HG03521 (cell line): ENCODE measurements around the gene AIRE.
"Not testable (repeated sequence)": the region's sequence is repeated elsewhere in the genome, so short reads cannot be mapped to it uniquely, and the experiment has no call there.

Source experiments
- ATAC-seq: cut with Tn5 transposase; IDR thresholded peaks from one replicate; pipeline ENCODE4 v1.9.1; 2021; ENCODE audit warnings: mild to moderate bottlenecking, moderate library complexity; ENCODE audit not compliant: unreplicated experiment

AIRE gene

GRCh38 chr21:44291078-44291935 is 5.6 kb downstream of the AIRE start:
- no peak for ATAC-seq

- no peak for ATAC-seq
These were observed 6.5 kb downstream of the AIRE start for GRCh38 chr21:44291936-44292811.

GRCh38 chr21:44292812-44293195 is 7.1 kb downstream of the AIRE start:
- no peak for ATAC-seq

DNA sequence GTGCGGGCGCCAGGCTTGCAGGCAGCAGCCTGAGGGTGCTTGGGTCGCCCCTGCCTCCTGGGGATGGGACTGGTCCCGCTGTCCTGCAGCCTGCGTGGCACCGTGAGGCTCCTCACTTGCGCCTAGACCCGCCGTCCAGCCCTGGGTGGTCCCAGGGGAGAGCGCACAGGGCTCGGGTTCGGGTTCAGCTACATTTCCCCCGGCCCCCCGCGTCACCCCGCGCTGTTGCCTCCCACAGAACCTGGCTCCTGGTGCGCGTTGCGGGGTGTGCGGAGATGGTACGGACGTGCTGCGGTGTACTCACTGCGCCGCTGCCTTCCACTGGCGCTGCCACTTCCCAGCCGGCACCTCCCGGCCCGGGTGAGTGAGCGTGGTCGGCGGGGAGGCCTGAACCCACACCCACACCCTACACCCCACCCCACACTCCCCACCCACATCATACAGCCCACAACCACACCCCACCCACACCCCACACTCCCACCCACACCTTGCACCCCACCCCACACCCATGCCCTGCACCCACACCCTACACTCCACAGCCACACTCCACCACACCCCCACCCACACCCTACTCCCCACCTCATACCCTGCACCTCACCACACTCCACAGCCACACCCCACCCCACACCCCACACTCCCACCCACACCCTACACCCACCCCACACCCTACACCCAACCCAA is 8.0 kb downstream of the AIRE start:
- ATAC-seq: no peak

GRCh38 chr21:44294391-44295162 is 8.9 kb downstream of the AIRE start:
- no peak for ATAC-seq

- ATAC-seq: no peak
These were observed 9.5 kb downstream of the AIRE start for GRCh38 chr21:44295163-44295573.

GRCh38 chr21:44295646-44296045 is 10.0 kb downstream of the AIRE start:
- no peak for ATAC-seq

- ATAC-seq: no peak
These were observed 10.4 kb downstream of the AIRE start for GRCh38 chr21:44296103-44296519.

DNA sequence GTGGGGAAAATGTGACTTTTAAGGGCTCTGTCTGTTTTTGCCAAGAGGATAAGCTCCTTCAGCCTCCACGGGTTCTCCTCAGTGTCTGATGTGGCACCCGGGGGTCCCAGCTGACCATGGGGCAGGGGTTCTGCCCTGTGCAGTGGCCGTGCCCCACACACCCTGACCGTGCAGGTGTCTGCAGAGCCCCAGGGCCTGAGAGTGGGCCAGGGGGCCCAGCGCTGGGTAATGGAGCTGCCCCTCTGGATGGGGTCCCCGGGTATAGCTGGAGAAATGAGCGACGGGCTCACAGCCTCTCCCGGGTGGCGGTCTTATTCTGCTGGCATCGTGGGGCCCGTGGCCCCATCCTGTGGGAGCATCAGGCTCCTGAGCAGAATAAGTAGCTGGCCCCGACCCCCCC is 11.2 kb downstream of the AIRE start:
- no peak for ATAC-seq

- ATAC-seq: no peak
These were observed 12.0 kb downstream of the AIRE start for GRCh38 chr21:44297525-44298290.

DNA sequence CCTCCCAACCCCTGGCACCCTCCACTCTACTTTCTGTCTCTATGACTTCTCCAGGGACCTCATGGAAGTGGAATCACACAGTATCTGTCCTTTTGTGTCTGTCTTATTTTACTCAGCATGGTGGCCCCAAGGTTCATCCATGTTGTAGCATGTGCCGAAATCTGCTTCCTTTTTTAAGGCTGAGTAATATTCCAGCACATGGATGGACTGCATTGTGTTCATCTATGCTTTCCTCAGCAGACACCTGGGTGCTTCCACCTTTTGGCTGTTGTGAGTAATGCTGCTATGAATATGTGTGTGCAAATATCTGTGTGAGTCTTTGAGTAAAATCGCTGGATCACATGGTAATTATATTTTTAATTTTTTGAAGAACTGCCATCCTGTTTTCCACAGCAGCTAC is 12.6 kb downstream of the AIRE start:
- no peak for ATAC-seq

DNA sequence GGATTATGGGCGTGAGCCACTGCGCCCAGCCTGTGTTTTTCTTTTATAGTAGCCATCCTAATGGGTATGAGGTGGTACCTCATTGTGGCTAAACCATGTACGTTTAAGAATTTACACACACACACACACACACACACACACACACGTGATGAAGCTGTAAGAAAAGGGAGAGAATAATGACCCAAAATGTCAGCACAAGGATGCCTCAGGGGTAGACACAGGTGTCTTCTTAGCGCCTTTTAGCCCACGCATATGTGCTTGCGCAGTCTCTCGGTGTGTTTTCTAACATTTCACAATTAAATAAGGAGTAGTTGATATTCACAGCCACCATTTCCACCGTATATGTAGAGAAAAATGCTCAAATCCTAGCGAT is 13.4 kb downstream of the AIRE start:
- ATAC-seq: no peak

DNA sequence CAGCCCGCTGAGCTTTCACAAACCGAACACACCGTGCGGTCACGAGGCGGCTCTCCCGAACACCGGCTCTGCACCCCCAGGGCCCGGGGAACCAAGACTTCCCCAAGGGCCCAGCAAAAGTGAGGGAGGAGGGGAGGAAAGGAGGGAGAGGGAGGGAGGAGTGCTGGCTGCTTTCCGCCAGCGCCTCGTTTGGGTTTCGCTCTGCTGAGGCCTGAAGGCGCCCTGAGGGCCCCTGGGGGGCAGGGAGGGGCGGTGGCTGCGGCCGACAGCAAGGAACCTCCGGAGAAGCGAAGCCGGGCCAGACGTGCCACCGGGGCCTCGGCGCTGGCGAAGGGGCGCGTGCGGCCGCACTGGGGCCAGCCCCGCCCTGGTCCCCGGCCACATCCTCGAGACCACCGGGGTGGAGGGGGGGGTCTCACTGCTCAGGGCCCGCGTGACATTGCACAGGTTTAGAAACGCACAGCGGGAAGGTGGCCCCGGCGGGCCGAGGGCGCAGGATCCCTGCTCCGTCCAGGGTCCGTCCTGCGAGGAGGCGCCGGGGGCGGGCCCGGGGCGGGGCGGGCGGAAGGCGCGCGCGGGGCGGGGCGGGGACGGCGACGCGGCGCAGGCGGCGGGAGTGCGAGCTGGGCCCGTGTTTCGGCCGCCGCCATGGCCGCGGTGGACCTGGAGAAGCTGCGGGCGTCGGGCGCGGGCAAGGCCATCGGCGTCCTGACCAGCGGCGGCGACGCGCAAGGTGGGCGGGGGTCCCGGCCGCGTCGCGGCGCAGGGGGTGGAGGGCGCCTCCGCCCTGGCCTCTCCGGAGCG is 14.0 kb downstream of the AIRE start, which contains the start of gene PFKL:
PFKL (plus strand) TSS at position 596 of the 804 bp plus-strand sequence; CDS start at position 649, 53 bp downstream.
- peak; percentile 54 for ATAC-seq

DNA sequence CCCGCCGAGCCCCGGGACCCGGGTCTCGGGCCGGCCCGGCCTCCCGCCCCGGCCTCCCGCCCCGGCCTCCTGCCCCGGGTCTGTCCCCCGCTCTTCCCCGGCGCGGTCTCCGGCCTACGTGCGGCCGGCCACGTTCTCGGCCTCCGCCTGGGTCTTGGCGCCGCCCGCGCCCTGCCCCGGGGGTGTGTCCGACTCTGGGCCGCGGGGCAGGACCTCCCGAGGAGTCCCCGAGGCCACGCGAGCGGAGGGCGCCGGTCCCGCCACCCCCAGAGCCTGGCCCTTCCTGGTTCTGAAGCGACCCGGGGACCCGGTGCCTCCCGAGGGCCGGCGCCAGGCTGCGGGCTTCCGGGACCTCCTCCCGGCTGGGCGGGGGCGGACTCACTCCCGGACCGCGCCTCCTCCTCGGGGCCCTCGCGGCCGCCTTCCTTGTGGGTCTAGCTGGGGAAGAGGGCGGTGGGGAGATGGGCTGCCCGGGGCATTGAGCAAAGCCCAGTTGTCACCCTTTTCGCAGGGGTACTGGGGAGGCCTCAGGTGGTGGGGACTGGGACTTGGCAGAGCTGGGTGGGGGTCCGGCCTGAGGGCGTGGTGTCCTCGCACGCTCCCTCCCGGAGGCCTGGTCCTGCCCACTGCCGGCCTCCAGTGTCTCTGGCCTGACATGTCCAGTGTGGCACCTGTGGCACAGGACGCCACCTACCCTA is 14.7 kb downstream of the AIRE start:
- peak; percentile 33 for ATAC-seq

DNA sequence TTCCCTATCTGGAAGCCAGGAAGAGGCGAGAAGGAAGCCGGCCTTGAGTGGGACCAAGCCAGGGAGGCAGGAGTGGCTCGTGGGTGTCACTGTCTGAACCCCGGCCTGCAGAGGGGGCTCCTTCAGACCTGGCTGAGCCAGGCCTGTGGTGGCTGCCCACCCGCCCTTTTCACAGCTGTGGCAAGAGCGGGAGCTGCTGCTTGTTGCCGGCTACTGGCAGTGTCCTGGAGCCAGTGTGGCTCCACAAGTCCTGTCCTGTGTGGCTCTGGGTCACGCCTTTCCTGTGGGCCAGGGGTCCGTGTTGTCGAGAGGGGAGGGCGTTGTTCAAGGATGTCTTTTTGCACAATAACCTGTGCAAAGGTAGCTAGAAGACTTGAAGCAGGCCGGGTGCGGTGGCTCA is 15.5 kb downstream of the AIRE start:
- no peak for ATAC-seq

DNA sequence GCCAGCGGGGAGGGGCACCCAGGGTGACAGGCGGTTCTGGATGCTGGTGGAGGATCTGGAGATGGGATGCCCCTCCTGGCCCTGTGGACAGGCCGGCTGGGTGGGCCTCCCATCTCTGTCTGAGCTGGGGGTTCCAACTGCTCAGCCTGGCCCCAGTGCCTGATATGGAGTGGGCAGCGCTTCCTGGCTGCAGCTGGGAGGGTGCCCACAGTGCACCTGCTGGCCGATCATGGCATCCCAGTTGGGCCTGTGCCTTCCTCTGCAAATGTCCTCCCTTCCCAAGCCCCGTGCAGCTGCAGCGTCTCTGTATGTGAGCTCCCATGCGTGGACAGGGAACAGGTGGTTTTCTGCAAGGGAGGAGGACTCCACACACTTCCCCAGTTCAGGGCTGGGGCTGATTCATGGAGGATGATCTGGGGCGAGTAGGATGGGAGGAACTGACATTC is 16.3 kb downstream of the AIRE start:
- no peak for ATAC-seq

- not testable (repeated sequence) for ATAC-seq
These were observed 17.1 kb downstream of the AIRE start for GRCh38 chr21:44302573-44303401.
